Measurements from ENCODE around the gene DGKB. TPM values are rescaled to one million over a fixed set of nuclear protein-coding genes. Genes with fewer than 3 reads are reported as not detected.

Gene DGKB
- total and polyA plus RNA-seq, 2 of the 8 experiments (the other 6 are each of a cell fraction or from before 2014, with no cell fraction given) = 1.9 to 2.6 TPM

DNA sequence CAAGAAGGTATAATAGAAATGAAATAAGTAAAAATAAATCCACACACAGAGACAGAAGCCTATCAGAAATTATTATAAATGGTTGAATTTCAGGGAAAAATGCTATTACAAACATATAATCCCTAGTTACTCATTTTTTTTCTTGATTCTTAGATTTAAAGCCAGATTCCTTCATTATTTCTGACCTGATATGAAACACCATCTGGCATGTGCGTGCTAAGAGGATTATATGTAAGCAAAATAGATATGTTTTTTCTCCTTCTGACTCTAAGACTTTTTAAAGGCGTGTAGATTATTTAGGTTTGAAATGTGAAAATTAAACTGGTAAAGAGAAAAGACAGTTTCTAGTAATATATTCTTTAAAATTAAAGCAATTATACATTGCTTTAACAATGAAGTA, 676.4 kb downstream of the DGKB start (continued):
- TF ChIP-seq CHD7 (IDR thresholded peaks at IDR 0.05; ENCODE audit: insufficient replicate concordance, low read length) (no peak), POLR2A (IDR thresholded peaks at IDR 0.05; ENCODE audit: control extremely low read depth in 1 of 2, low read depth in 2 of 2, low read length in 2 of 2) (no peak), YY1 (IDR thresholded peaks at IDR 0.05; ENCODE audit: low read depth, low read length) (no peak), BRCA1 (IDR thresholded peaks at IDR 0.05; ENCODE audit: low read depth, low read length) (no peak), RFX5 (IDR thresholded peaks at IDR 0.05; ENCODE audit: borderline replicate concordance, low read depth, low read length) (no peak), SIRT6 (IDR thresholded peaks at IDR 0.05; ENCODE audit: low read length) (no peak), USF2 (IDR thresholded peaks at IDR 0.05; ENCODE audit: low read length) (no peak), MAX (IDR thresholded peaks at IDR 0.05) (no peak)
- TF ChIP-seq, protein P1, sequence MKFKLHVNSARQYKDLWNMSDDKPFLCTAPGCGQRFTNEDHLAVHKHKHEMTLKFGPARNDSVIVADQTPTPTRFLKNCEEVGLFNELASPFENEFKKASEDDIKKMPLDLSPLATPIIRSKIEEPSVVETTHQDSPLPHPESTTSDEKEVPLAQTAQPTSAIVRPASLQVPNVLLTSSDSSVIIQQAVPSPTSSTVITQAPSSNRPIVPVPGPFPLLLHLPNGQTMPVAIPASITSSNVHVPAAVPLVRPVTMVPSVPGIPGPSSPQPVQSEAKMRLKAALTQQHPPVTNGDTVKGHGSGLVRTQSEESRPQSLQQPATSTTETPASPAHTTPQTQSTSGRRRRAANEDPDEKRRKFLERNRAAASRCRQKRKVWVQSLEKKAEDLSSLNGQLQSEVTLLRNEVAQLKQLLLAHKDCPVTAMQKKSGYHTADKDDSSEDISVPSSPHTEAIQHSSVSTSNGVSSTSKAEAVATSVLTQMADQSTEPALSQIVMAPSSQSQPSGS (IDR thresholded peaks at IDR 0.05; ENCODE audit: low read length) = no peak

Measured in H1 (cell line).